NCI-H2029 treated with DMSO at 0.1 percent for 48 hours (cell line): ENCODE measurements around the gene BCL7A.
"Not testable (repeated sequence)": the region's sequence is repeated elsewhere in the genome, so short reads cannot be mapped to it uniquely, and the experiment has no call there.

ENCODE experiments used
- DNase-seq: peaks from one replicate; lab custom pipeline; 2025; lab: John Stamatoyannopoulos, UW

Gene BCL7A

GRCh38 chr12:122094735-122095631, 73.3 kb downstream of the BCL7A start:
- peak; percentile 26 for DNase-seq

GRCh38 chr12:122096014-122096413, 74.3 kb downstream of the BCL7A start:
- no peak for DNase-seq

- DNase-seq = no peak
Observed at GRCh38 chr12:122096591-122097149, 75.0 kb downstream of the BCL7A start.

GRCh38 chr12:122097584-122097926, 75.9 kb downstream of the BCL7A start:
- DNase-seq = no peak

- peak; percentile 91 for DNase-seq
Observed at GRCh38 chr12:122097927-122098756, 76.5 kb downstream of the BCL7A start.

GRCh38 chr12:122099280-122099749, 77.6 kb downstream of the BCL7A start:
- DNase-seq = no peak

- DNase-seq = no peak
Observed at GRCh38 chr12:122099856-122100255, 78.2 kb downstream of the BCL7A start.

GRCh38 chr12:122100568-122100967, 78.9 kb downstream of the BCL7A start:
- DNase-seq = no peak

- DNase-seq = no peak
Observed at GRCh38 chr12:122102331-122102730, 80.6 kb downstream of the BCL7A start.

- DNase-seq = no peak
Observed at GRCh38 chr12:122104844-122105243, 83.2 kb downstream of the BCL7A start.

- DNase-seq = not testable (repeated sequence)
Observed at GRCh38 chr12:122105496-122105895, 83.8 kb downstream of the BCL7A start.

- DNase-seq = peak; percentile 94
Observed at GRCh38 chr12:122106843-122107242, 85.2 kb downstream of the BCL7A start.

GRCh38 chr12:122107261-122107660, 85.6 kb downstream of the BCL7A start:
- DNase-seq = no peak

- peak; percentile 97 for DNase-seq
Observed at GRCh38 chr12:122111089-122111641, 89.5 kb downstream of the BCL7A start.
